Suprapubic skin (tissue), 4 donors: ENCODE data around the gene ZNF433.
A peak's percentile ranks its signal among the peaks of the same experiment; 100 is the strongest.

Experiments used
- EP300 ChIP-seq: sonication (generic); formaldehyde crosslinking; IDR thresholded peaks from one replicate; pipeline ENCODE4 v1.6.1; 2017; ENCODE audit warnings: antibody characterized with exemption
- POLR2A ChIP-seq, 2 donors: fragments of 450-650 bp; IDR thresholded peaks; one replicate each; pipeline ENCODE4 v1.6.1; 2017; ENCODE audit warnings: antibody characterized with exemption in 2 of 2, mild to moderate bottlenecking in 2 of 2, moderate library complexity in 2 of 2
- POLR2AphosphoS5 ChIP-seq, 3 donors: sonication (generic); formaldehyde crosslinking; IDR thresholded peaks; one replicate each; pipeline ENCODE4 v1.6.1; 2017; ENCODE audit warnings: antibody characterized with exemption in 3 of 3
- TF ChIP-seq, protein P1 (sequence below), 2 donors: fragments of 200-600 bp in 1 of 2; fragments of 450-650 bp in 1 of 2; sonication (generic) in 1 of 2; IDR thresholded peaks; one replicate each; pipeline ENCODE4 v1.5.1; 2016 to 2019; ENCODE audit warnings: antibody characterized with exemption in 2 of 2, mild to moderate bottlenecking in 1 of 2, moderate library complexity in 1 of 2

DNA sequence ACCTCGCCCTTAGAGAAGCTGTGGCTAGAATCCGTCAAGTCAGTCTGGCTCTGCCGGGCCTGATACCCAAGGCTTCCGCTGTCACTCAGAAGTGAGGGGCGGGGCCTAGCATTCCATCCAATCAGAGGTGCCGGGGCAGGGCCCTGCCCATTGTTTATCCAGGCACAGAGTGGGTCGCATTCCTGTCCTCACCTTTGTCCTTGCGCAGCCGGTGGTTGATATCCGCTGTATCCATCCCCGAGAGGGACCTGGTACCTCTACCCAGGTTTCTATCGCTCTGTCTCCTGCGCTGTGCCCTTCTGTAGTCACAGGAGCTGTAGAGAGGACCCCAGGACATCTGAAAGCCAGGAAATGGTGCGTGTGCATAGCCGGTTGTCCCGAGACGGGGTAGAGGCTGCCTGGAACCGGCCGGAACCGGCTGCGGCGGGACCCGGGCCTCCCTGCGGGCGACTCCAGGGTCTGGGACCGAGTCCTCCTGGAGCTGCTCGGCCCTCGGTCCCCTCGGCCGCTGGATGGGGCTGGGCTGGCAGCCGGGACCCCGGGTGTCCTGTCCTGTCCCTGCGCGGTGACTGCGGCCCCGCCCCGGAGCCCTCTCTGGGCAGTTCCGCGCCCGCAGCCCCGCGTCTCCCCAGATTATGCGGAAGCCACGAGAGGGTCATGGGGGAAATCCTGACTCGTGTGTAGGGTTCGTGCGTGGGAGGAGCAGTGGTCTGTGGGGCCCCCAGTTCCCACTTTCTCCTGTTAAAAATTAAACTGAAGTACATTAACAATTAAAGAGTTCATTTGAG lies 70.4 kb downstream of the ZNF433 start, which contains the start of gene ZNF763:
- TF ChIP-seq POLR2A (IDR thresholded peaks at IDR 0.05) (peak in 1 of 2 donors; percentile 33), EP300 (no peak), POLR2AphosphoS5 (IDR thresholded peaks at IDR 0.05) (no peak)
- TF ChIP-seq, protein P1, sequence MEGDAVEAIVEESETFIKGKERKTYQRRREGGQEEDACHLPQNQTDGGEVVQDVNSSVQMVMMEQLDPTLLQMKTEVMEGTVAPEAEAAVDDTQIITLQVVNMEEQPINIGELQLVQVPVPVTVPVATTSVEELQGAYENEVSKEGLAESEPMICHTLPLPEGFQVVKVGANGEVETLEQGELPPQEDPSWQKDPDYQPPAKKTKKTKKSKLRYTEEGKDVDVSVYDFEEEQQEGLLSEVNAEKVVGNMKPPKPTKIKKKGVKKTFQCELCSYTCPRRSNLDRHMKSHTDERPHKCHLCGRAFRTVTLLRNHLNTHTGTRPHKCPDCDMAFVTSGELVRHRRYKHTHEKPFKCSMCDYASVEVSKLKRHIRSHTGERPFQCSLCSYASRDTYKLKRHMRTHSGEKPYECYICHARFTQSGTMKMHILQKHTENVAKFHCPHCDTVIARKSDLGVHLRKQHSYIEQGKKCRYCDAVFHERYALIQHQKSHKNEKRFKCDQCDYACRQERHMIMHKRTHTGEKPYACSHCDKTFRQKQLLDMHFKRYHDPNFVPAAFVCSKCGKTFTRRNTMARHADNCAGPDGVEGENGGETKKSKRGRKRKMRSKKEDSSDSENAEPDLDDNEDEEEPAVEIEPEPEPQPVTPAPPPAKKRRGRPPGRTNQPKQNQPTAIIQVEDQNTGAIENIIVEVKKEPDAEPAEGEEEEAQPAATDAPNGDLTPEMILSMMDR (IDR thresholded peaks at IDR 0.05): no peak
